Middle frontal gyrus (tissue), 1 donor: ENCODE measurements around the gene USP1.

Experiments
- DNase-seq: peaks from one replicate; pipeline ENCODE4 v3.0.0-alpha.2; 2015; ENCODE audit warnings: low spot score; ENCODE audit errors: extremely low spot score

Gene USP1

DNA sequence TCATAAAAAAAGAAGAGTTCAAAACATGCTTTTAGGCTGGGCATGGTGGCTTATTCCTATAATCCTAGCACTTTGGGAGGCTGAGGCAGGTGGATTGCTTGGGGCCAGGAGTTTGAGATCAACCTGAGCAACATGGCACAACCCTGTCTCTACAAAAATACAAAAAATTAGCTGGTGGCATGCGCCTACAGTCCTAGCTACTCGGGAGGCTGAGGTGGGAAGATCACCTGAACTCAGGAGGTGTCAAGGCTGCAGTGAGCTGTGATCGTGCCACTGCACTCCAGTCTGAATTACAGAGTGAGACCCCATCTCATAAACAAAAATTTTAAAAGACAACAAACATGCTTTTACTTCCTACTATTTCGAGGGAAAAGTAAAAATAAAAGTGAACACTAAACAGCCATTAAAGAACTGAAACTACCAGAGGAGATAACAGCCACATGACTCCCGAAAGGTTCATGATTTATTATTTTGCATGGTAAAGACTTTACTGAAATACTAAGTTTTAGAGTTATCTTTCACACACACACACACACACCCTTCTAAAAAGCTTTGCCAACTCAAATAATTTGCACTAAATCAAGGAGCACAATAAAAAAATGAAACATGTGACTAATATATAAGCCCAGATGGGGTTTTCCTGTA, 48.1 kb downstream of the USP1 start:
- no peak for DNase-seq

GRCh38 chr1:62487956-62488355, 51.1 kb downstream of the USP1 start:
- no peak for DNase-seq

DNA sequence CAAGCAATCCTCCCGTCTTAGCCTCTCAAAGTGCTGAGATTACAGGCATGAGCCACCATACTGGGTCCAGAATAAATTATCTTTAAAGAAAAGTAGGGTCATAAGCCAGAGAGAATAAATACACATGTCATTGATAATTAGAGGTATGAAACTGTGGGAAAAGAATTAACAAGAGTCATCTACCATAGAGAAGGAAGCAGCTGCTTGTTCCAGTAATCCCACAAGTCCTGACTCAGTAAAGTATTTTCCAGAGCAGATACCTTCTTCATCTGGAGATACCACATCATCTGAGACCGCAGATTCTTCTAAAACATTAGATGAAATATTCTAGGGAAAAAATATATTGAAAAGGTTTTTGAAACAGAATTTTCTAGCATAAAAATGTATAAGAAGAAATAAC, 55.7 kb downstream of the USP1 start:
- DNase-seq: no peak

- DNase-seq: no peak
Observed at GRCh38 chr1:62493656-62494055, 56.8 kb downstream of the USP1 start.

- no peak for DNase-seq
Observed at GRCh38 chr1:62494137-62494536, 57.3 kb downstream of the USP1 start.

- DNase-seq: no peak
Observed at GRCh38 chr1:62500210-62500609, 63.4 kb downstream of the USP1 start.
